GM19238 (cell line): ENCODE measurements around the gene ZNF384.

Source experiments
- DNase-seq: peaks from one replicate; pipeline ENCODE4 v3.0.0; 2011; ENCODE audit warnings: low spot score; ENCODE audit not compliant: insufficient read length

The ZNF384 gene

DNA sequence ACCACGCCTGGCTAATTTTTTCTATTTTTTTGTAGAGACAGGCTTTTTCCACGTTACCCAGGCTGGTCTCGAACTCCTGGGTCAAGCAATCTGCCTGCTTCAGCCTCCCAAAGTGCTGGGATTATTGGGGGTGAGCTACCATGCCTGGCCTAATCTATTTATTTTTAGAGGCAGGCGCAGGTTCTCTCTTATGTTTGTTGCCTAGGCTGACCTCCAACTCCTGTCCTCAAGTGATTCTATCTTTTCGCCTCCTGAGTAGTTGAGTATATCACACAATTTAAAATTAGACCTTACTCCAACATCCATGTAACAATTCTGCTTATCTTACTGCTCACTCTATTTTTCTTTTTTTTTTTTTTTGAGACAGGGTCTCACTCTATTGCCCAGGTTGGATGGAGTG, 35.2 kb downstream of the ZNF384 start:
- no peak for DNase-seq

DNA sequence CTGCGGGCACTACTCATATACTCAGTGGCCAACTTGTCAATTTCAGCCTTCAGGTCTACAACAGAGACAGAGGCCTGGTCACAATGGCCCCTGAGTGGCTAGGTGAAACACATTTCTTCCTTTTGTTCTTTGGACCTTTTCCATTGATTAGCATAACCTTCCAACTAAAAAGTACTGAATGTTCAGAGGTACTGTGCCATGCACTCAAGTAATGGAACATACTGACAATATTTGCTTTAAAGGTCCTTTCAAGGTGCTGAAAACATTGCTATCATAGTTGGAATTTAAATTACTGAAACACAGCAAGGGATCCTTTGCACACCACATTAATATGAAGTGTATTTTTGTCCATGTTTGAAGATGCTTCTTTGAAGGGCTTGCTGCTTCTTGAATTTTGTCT, 35.8 kb downstream of the ZNF384 start:
- DNase-seq = no peak

DNA sequence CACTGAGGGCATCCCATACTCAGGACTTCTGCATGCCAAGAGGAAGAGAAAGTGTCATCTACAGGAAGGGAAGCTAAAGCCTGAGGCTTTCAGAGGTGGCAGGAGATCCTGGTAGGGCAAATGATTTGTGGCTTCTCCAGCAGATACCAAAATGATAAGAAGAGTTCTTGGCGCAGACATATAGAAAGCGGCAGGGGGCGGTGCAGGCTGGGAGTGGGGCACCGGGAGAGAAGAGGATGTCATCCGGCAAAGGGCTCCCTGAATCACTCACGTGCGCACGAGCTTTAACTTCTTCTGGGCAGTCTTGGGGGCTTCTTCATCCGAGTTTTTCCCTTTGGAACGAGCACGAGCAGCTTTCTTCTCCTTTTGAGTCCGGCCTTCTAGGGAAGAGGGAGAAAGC, 36.8 kb downstream of the ZNF384 start:
- no peak for DNase-seq

DNA sequence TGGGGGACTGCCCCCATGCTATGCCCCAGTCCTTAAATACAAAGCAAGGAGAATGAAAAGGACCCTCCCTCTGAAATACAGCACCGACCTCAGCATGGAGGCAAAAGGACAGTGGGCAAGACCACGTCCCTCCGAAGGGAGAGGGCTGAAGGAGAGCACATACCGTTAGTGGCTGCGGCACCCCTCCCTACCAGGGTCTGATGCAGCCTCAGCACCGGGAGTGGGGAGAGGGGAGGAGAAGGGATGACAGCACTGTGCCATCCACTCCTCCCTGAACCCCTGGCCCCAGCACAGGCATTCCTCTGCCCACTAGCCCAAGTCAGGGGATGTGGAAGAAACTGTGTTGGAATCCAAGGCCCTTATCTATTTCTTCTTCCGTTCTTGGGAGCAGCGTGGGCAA, 38.3 kb downstream of the ZNF384 start:
- no peak for DNase-seq

DNA sequence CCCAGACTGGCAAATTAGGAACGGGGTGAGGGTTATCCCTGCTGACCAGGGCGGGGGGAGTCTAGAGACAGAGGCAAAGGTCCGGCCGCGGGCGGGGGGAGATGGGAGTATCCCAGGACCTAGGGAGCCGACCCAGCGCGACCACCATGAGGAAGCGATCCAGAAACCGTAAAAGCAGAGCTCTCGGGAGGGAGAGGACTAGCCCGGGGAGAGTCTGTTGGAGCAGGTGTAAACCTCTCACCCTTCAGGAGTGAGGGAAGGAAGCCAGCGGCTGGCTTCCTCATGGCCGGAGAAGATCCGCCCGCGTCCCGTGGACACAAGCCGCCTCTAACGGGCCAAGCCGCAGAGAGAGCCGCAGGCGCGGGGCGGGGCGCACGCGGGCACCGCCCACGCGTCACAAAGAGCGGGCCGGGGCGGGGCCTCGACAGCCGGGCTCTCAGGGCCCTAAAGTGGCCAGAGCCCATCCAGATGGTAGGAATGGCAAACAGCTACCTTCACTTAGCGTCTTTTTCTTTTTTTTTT, 42.0 kb downstream of the ZNF384 start, which contains the start of gene ACRBP:
Gene ACRBP, minus strand, starts transcription at position 350 of the 522 bp plus-strand sequence. Its CDS starts 66 bp downstream, at position 284.
- no peak for DNase-seq

DNA sequence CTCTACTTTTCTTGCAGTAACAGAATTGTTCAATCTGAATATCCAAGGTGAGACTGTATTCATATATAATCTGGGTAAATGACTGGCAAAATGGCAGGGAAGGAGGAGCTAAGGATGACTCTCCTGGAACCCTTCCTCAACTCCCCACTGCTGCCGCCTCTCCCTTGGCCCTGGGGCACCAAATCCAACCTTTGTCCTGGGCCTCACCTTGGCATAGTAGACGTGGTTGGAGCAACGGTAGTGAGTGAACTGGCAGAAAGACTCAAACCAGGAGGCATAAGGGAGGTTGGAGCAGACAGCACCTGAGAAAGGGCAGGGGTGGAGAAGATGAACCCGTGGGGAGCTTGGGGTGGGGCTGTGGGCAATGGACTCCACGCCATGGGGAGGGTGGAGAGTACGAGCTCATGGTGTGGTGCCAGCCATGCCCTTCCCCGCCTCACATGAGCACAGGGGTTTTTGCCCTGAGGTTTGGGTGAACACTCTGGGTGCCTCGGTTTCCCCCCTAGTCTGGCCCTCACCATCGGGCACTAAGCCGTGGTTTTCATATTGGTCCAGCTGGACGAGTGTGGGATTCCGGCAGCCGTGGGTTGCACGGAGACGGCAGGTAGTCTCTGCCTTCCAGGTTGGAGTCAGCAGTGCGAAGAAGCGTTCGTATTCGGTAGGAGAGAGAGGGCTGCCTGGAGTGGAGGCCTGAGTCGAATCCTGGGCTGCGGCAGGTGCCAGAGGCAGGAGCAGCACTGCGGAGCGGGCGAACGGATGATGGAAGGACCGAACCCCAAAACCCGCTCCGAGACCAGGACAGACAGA, 42.7 kb downstream of the ZNF384 start:
- no peak for DNase-seq

DNA sequence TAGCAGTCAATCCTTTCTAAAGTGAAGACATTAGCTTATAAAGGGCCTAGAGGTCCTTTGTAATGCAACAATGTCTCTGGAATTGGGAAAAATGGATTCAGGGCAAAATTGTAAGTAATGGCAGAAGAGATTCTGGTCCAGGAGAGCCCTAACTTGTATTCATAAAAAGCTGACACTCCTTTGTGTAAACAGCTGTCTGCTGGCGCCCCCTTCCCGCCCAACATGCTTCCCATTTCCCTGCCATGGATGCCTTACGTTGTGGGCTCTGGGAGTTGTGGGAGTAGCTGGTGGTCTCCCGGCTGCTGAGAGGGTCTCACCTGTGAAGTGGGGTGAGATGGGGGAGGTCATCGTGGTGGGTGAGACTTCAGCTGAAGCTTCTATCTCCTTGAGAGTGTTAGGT, 44.3 kb downstream of the ZNF384 start:
- DNase-seq = no peak

DNA sequence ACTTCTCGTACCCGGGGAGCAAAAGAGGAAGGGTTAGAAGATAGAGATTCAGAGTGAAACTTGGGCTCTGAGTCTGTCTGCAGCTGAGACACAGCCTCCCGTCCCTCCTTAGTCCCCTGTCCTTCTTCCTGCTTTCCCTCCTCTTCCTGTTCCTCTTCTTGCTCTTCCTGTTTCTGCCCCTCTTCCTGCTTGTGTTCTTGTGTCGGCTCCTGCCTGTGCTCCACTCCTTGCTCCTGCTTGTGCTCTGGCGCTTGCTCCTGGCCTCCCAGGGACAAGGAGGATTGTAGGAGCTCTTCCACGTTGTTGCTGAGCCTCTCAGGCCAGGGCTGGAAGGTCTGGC, 44.9 kb downstream of the ZNF384 start:
- DNase-seq = no peak

DNA sequence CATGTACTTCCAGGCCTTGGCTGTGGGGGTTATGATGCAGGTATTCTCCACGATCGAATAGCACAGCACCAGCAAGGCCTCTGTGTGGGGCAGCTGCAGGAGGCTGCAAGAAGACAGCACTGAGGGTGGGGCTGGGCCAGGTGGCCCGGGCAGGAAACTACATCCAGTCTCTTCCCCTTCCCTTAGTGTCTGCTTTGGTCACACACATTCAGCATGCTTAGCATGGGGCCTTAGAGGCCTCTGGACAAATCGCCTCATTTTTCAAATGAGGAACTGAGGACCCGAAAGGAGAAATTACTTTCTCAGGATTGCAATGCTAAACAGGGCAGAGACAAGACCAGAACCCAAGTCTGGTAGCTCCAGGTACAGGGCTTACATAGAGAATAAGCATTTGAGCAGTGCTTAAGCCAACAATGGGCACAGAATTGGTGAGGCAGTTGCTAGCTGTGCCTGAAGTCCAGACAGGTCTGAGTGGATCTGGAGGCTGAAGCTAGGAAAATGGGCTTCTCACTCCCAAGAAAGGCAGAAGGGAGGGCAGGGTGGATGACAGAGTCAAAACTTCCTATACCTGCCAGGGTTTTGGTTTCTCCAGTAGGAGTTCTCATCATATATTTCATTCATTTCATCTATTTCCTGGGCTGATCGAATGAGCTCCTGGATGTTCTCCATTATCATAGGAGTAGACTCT, 45.5 kb downstream of the ZNF384 start:
- no peak for DNase-seq

DNA sequence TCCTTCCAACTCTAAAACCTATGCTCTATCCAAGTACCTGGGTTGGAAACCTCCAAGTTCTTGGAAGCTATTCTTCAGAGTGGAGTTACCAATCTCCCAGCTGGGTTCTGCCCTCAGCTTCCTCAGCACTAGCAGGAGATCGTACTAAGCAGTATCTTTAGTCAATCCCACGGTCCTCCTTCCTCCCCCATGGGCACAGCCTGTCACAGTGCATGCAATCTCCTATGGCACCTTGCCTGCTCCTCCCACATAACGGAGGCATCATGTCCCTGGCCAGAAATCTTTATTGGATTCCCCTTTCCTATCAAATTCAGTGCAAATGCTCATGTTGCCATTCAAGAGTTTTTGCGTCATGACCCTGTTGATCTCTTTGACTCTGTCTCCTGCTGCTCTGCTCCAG, 48.0 kb downstream of the ZNF384 start:
- DNase-seq = no peak

DNA sequence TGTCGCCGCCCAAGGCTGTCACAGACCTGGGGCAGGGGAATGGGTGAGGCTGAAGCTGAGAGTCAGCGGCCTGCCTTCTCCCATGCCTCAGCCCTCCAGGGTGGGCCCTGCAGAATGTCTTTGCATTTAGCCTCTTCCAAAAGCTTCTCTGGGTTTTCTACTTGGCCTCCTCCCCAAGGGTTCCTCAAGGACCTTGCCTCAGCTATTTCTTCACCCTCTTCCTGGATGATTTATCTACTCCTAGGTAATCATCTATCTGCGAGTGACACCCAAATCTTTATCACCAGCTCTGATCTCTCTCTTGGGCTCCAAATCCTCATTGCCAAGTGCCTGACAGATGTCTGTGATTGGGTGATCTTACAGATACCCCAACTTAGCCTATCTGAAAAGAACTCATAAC, 48.7 kb downstream of the ZNF384 start:
- DNase-seq = no peak

DNA sequence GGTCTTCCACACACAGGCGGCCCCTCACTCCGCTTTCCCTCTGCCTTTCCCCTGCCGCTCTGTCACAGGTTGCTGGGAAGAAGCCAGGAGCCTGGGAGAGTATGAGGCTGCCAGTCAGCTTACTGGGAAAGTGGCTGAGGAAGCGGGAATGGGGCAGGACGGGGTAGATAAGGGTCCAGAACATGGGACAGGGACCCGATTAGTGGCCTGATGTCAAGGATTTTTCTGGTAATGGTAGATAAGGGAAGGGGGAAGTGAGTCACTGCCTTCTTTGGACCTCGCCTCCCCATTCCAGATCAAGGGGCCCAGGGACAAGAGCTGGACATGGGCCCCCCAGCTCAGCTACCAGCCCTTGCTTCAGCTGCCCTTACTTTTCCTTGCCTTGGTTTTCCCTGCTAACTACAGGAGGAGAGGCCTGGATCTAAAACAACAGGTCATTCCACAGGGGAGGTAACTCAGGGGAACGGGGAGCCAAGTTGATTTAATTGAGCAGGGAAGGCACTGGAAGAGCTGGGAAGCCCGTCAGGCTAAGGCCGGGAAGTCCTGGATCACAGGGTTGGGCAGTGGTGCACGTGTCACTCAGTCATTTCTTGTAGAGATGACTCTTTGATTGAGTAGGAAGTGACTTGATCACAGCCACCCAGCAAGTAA, 49.9 kb downstream of the ZNF384 start:
- no peak for DNase-seq

DNA sequence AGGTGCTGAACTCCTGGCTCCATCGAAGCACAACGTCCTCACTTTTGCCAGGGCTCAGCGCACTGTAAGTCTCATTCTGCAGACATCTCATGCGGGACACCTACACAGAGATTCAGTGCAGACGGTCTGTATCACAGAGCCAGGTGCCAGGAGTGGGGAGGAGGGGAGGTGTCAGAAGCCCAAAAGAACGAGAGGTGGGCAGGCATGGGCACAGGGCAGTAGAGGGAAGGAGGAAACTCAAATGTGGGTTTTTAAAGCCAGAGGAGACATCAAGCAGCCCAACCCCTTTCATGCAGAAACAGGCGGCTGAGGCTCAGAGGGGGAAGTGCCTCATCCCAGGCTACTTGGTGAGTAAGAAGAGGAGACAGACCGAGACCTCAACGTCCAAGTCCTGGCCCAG, 50.9 kb downstream of the ZNF384 start:
- DNase-seq = no peak

DNA sequence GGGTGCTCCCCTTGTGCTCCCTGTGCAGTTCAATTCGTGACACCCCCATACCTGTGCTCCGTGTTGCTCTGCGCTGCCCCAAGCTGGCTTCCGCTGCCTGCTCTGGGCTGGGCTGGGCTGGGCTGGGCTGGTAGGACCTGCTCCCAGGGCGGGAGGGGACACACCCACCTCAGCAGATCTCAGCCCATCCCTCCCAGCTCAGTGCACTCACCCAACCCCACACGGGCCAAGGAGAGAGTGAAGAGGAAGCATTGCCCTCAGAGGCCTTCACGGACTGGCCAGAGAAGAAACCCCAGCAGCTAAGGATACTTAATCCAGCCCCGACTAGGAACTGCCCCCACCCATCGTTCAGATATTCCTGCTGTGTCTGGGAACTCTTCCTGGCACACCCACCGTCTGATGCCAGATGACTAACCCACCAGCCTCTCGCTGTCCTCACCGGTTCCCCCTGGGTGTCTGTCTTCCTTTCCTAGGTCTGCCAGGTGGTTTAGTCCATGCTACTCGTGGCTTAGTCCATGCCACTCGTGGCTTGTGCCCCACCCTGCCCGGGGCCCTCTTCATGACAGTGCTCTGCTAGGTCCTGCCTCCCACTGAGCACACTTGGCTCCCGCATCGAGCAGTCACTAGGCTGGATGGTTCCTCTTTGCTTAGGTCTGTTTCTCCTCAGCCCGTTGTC, 53.2 kb downstream of the ZNF384 start, which contains the start of gene LPAR5:
Gene LPAR5, minus strand, starts transcription at position 104 of the 676 bp plus-strand sequence. CDS start 14,711 bp downstream, outside the sequence.
- DNase-seq = peak; percentile 52

DNA sequence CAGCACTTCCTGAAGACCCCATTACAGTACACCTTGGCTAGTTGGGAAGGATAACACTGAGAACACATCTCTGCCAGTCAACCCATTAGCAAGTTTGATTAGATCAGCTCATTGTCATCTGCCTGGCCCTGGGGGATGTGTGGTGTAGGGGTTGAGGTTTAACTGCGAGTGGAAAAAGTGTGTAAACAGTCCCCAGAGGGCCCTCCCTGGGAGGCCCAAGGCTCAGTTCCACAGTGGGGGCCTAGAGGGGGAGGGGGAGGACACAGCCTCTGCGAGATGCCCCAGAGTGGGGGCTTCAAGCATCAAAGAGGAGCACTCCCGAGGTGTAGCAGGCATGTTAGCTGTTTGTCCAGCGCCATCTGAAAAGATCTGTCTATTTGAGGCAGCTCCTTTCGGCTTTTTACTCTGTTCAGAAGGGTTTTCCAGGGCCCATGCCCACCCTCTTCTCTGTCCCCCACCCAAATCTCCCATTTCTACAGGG, 53.8 kb downstream of the ZNF384 start:
- DNase-seq = no peak

DNA sequence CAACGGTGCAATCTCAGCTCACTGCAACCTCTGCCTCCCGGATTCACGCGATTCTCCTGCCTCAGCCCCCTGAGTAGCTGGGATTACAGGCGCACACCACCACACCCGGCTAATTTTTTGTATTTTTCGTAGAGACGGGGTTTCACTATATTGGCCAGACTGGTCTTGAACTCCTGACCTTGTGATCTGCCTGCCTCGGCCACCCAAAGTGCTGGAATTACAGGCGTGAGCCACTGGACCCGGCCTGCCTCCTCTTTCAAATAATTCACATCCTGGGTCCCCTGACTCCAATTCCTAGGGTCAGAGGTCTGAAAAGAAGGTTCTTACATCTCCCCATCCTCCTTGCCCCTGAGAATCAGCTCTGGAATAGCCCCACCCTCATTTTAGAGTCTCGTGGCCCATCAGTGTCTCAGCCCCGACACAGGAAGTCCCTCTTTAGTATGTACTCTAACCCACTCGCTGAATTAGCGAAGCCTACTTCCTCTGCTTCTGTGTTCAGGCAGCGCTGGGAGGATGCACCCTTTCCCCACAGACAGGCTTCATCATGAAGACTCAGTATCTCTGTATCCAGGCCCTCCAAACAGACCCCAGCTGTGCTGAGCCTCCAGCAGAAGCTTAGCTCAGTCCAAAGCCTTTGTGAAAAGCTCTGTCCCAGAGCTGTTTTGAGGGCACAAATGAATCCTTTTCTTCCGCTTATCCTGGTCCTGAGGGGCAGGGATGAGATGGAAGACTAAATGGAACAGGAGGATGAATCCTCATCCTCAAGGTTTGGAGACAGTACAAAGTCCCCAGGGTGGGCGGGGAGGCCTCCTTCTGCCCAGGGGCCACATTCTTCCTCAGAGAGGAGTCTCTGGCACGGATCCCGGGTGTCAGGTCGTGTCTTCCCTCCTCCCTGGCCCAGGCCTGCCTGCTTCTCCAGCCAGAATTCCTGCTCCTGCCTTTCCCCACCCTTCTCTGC, 56.9 kb downstream of the ZNF384 start:
- peak; percentile 65 for DNase-seq

DNA sequence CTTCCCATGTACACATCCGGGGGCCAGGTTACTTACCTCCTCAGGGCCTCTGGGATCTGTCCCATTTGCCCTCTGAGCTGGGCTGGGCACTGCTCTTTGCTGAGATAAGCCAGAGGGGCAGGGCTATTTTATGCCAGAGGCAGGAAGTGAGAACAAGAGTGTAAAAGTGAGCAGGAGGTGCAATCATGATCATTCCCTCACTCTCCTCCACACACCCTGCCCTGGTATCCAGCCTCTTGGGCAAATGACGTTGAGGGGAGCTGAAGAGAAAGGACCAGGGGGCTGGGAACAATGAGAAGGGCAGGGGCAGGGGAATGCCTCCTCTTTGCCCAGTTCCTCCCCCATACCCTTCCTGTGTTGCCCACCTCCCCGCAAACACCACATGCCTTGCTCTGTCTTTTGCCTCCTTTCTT, 57.6 kb downstream of the ZNF384 start:
- DNase-seq = no peak

DNA sequence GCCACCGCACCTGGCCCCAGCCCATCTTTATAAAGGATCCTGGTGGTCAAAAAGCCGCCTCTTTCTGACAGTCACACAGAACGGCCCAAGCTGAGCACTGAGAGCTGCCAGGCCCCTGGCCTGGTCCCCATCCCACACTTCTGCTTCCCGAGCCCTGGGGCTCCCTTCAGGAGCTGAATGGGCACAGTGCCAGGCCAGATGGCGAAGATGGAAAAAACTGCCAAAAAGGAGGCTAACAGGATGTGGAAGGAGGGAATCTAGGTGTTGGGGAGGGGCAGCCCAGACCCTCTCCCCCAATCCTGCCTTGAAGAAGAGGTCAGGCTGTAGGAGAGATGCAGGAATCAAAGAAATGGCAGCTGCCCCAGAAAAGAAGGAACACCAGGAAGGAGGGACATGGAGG, 58.4 kb downstream of the ZNF384 start:
- DNase-seq = no peak

DNA sequence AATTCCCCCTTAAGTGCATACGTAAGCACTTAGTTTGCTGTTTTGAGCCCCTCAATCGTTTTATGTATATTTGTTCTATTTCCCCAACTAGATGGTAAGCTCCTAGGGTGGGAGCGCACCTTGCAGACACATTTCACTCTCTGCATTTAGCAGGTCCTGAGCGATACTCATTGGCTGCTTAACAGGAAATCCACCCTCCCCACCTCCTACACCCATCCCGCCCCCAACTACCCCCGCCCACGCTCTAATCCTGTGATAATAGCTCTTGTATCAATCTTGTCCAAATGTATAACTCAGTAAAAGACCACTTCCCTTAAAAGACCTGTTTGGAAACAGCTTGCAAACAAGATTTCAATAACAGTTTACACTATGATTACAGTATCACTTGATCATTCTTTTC, 61.6 kb downstream of the ZNF384 start:
- DNase-seq = no peak

DNA sequence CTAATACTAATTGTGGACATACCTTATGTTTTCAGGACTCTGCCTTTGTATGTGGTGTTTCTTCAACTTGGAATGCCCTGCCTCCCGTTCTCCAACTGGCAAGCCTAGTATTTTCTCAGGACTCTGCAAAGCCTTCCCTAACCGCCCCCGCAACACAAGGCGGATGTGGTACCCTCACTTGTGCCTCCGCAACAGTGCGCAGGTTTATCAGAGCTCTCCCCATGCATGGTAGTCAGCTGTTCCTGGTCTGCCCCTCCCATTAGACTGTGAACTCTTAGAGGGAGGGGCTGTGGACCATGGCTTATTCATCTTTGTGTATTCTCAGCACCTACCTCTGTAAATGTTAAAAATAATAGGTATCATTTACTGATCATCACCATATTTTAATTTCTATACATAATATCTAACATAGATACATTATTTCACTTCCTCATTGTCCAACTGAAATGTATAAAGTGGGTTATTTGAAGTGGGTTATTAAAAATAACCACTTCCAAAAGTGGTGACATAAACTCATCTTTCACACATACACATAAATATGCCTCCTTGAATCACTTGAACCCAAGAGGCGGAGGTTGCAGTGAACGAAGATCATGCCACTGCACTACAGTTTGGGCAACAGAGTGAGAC, 62.4 kb downstream of the ZNF384 start:
- DNase-seq = no peak
